Glomerular visceral epithelial cell (primary cell): Measurements from ENCODE around the gene PAQR7.

ENCODE experiments used
- DNase-seq: peaks from one replicate; pipeline ENCODE4 v3.0.0-alpha.2; 2016; ENCODE audit errors: extremely low spot score

PAQR7 gene, protein sequence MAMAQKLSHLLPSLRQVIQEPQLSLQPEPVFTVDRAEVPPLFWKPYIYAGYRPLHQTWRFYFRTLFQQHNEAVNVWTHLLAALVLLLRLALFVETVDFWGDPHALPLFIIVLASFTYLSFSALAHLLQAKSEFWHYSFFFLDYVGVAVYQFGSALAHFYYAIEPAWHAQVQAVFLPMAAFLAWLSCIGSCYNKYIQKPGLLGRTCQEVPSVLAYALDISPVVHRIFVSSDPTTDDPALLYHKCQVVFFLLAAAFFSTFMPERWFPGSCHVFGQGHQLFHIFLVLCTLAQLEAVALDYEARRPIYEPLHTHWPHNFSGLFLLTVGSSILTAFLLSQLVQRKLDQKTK

GRCh38 chr1:25875154-25875855 is at the start of gene PAQR7:
PAQR7 (minus strand) TSS chr1:25875708; CDS start chr1:25863839, 11,869 bp downstream.
- DNase-seq: peak; percentile 66

GRCh38 chr1:25924454-25924853 is 48.9 kb upstream of the PAQR7 start:
- DNase-seq: no peak

DNA sequence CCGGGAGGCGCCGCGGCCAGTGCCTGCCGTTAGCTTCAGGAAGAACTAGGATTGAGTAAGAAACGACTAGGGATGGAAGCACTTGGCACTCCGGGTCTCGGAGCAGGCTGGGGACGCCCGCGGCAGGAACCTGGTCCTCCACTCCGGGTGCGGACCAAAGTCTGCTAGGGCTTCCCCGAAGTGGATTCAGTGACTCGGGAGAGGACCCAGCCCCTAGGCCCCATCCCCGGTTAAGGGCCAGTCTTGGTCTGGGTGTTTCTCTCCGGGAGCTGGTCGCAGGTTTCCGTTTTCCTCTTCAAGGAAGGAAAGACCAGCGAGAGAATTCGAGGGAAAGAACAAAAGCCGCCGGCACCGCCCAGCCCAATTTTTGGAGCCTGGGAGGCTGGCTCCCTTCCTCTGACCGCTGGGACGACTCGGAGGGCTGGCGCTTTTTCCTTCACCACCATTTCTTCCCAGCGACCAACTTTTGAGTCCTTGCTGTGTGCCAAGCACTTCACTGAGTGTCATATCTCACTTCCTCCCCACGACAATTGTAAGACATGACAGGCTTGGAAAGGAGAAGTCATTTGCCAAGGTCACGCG is 47.6 kb upstream of the PAQR7 start:
- DNase-seq: peak; percentile 25

DNA sequence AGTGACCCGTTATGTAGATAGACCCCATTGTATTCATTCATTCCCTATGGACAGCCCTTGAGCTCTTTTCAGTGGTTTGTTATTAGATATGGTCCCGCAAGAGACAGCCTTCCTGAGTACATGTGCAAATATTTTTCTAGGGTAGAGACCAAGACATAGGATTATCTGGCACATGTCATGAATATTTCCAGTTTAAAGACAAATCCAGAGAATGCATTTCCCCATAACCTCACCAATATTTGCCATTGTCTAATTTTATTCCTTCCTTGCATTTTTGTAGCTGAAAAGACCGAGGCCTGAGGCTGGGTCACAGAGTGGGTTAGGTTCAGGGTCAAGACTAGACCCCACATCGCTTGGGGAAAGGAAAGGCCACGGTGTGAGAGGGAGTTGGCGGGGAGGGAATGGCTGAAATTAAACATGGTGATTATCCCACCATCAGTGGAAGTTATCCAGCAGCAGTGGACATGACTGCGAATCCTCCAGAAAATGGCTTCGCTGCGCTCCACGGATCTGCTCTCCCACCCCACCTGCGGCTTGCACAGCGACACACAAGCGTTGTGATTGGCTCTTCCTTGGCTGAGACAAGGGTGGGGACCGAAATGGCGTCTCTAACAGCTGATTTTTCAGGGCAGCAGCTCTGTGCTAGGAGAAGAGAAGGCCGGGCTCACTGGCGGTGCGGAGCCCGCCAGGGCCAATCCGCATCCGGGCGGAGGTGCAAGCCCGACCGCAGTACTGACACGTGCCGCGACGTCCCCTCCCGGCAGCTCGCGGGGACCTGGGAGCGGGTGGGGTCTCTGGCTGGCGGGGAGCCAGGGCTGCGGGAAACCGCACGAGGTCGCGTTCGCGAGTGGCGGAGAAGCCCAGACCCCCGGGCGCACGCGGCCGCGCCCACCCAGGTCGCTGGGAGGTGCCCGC is 46.8 kb upstream of the PAQR7 start:
- no peak for DNase-seq

GRCh38 chr1:25918615-25919014 is 43.1 kb upstream of the PAQR7 start:
- no peak for DNase-seq

DNA sequence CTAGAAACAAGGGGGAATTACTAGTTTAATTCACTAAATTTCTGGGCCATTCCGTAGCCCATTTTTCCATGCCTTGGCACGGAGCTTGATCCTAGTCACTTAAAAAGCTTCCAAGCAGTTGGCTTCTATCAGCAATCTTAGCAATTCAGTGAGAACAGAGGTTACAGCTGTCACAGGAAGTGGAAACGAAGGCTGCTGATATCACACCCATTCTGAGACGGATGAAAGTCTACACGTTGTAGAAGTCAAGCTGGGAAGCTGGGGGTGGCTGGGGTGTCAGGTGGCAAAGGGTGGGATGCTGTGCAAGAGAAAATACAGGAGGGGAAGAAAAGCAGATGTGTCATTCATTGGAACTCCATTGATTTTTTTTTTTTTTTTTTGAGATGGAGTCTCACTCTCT is 42.5 kb upstream of the PAQR7 start:
- DNase-seq: no peak

GRCh38 chr1:25916460-25916859 is 41.0 kb upstream of the PAQR7 start:
- no peak for DNase-seq

GRCh38 chr1:25914074-25914995 is 38.8 kb upstream of the PAQR7 start:
- no peak for DNase-seq

DNA sequence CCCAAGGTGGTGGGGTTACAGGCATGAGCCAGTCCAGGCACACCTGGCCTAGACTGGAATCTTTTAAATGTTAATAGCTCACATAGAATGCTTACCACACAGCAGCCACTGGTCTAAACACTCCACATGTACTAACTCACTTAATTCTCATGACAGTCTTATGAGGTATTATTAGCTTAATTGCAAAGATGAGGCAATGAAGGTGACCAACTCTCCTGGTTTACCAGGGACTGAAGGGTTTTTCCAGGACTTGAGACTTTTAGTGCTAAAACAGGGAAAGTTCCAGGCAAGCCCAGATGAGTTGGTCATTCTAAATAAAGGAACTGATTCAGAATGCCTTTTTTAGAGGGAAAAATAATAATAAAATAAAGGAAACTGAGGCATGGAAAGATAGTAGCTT is 37.7 kb upstream of the PAQR7 start:
- DNase-seq: no peak

GRCh38 chr1:25912076-25912831 is 36.7 kb upstream of the PAQR7 start:
- peak; percentile 70 for DNase-seq

GRCh38 chr1:25911162-25911561 is 35.7 kb upstream of the PAQR7 start:
- no peak for DNase-seq

GRCh38 chr1:25909040-25909439 is 33.5 kb upstream of the PAQR7 start:
- DNase-seq: no peak

DNA sequence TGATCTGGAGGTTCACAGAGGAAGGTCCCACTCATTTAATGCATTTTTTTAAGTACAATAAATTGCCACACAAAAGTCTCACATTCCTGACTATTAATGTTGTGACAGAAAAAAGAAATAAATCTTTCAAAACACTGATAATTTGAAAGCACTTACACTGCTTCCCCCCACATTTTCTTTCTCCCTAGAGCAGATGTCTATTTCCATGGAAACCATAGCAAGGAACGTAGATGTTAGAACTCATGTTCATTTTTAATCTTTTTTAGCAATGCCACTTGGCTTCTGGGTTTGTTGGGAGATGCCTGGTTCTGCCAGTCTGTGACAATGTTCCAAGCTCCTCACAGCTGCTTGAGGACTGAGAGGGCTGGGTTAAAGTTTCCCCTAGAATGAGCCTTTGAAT is 32.7 kb upstream of the PAQR7 start:
- DNase-seq: no peak

DNA sequence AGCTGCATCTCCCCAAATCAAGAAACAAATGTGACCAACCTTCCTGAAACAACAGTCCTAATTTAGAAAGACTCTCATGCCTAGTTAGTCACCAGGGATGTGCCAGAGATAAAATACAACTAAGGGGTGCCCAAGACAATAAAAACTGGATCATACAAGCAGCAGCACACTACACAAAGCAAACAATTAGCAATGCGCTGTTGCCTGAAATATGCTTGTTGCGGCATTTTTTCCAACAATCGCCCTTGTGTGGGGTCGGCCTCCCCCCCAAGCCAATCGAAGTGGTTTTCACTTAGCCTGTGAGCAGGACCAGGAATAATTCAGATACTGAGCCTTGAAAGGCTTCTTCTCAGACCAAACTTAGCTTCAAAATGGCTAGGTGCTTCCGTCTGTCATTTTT is 32.1 kb upstream of the PAQR7 start:
- no peak for DNase-seq

GRCh38 chr1:25906644-25907300 is 31.3 kb upstream of the PAQR7 start:
- DNase-seq: no peak

DNA sequence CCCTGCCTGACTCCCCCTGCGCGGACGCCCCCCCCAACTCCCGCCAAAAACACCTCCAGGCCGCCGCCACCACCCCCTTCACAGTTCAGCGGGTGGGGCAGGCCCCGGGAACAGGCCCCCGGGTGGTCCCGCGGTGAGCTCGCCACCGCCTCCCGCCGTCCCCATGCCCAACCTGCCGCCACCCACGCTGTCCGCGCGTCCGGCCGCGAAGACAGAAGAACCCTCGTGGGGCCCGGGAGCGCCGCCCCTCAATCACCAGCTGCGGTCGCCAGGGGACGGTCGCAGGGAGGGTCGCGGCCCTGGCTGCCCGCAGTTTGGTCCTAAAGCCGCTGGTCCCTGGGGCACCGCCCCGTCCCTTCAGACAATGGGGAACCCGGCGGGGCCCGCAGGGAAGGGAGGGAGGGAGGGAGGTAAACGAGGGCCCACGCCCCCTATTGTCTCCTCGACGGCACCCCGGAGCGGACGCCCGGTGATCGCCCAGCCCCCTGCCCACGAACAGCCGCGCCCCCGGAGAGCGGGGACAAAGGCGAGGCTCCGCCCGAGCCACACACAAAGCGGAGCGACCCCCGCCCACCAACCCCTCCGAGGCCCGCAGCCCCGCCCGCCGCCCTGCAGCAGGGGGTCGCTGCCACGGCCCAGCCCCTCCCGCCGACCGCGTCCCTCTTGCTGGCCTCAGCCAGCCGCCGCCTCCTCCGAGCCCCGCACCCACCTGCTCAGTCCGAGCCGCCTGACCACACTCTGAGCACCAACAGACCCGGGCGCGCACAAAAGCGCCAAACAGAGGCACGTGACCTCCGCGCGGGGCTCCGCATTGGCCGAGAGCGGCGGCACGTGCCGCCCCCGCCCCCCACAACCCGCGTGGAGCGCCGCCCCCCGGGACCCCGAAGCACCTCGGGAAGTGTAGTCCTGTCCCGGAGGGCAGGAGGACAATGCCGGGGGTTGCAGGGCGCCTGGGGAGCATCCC is 30.5 kb upstream of the PAQR7 start, which contains the start of gene STMN1:
TSS of gene STMN1 (minus strand) at position 740 of the 964 bp plus-strand sequence. CDS start 1,743 bp downstream, outside the sequence.
- DNase-seq: peak; percentile 95

GRCh38 chr1:25904943-25905679 is 29.6 kb upstream of the PAQR7 start:
- peak; percentile 97 for DNase-seq
